HepG2 (cell line): ENCODE data around the gene CNPPD1. TPM values are rescaled to one million over a fixed set of nuclear protein-coding genes. Genes with fewer than 3 reads are reported as not detected.
A peak's percentile ranks its signal among the peaks of the same experiment; 100 is the strongest.

Source experiments
- ATF7 ChIP-seq, 2 experiments: fragments of 450-650 bp in 1 of 2; sonication (generic) in 1 of 2; formaldehyde crosslinking in 1 of 2; IDR thresholded peaks; 2 replicates each; pipeline versions ENCODE4 v1.4.0 to v1.6.1; 2016 to 2020; ENCODE audit warnings: antibody characterized with exemption in 1 of 2, mild to moderate bottlenecking in 1 of 2, missing genetic modification reagents in 1 of 2
- ELK4 ChIP-seq: sonication (generic); formaldehyde crosslinking; IDR thresholded peaks from 2 replicates; pipeline ENCODE4 v1.9.0; 2021; ENCODE audit warnings: missing genetic modification reagents, borderline replicate concordance
- EZH2 ChIP-seq: conservative IDR thresholded peaks from 2 replicates; pipeline ENCODE4 v1.6.1; 2012; ENCODE audit warnings: mild to moderate bottlenecking, low read depth, low read length, moderate library complexity
- FOXM1 ChIP-seq: sonication (generic); formaldehyde crosslinking; IDR thresholded peaks from 2 replicates; pipeline ENCODE4 v1.5.0; 2020; ENCODE audit warnings: missing genetic modification reagents
- GATA4 ChIP-seq: sonication (generic); IDR thresholded peaks from 2 replicates; pipeline ENCODE4 v1.6.1; 2016; ENCODE audit warnings: antibody characterized with exemption, low read depth, borderline replicate concordance
- IRF2 ChIP-seq: IDR thresholded peaks from 2 replicates; pipeline ENCODE4 v1.6.1; 2018; ENCODE audit warnings: missing genetic modification reagents, missing compliant biosample characterization
- IRF9 ChIP-seq: sonication (generic); formaldehyde crosslinking; IDR thresholded peaks from 2 replicates; pipeline ENCODE4 v1.8.0; 2022; ENCODE audit warnings: missing genetic modification reagents, mild to moderate bottlenecking, borderline replicate concordance
- NFKB2 ChIP-seq: sonication (generic); formaldehyde crosslinking; IDR thresholded peaks from 2 replicates; pipeline ENCODE4 v1.4.0; 2020; ENCODE audit warnings: missing genetic modification reagents, borderline replicate concordance
- RARG ChIP-seq: sonication (generic); formaldehyde crosslinking; IDR thresholded peaks from 2 replicates; pipeline ENCODE4 v1.4.0; 2020; ENCODE audit warnings: low read depth, mild to moderate bottlenecking, missing genetic modification reagents
- RFXANK ChIP-seq: IDR thresholded peaks from 2 replicates; pipeline ENCODE4 v1.6.1; 2016
- SETDB1 ChIP-seq: sonication (generic); formaldehyde crosslinking; IDR thresholded peaks from 2 replicates; pipeline ENCODE4 v1.5.1; 2020; ENCODE audit warnings: missing genetic modification reagents, mild to moderate bottlenecking, borderline replicate concordance
- SNAI1 ChIP-seq: sonication (generic); formaldehyde crosslinking; IDR thresholded peaks from 2 replicates; pipeline ENCODE4 v1.5.0; 2020; ENCODE audit warnings: mild to moderate bottlenecking, missing genetic modification reagents, borderline replicate concordance
- SRSF1 ChIP-seq: fragments of 200-400 bp; formaldehyde crosslinking; optimal IDR thresholded peaks from 2 replicates; pipeline ENCODE3; 2017; ENCODE audit warnings: mild to moderate bottlenecking, low read depth, low read length, moderate library complexity
- ZBTB42 ChIP-seq: sonication (generic); formaldehyde crosslinking; IDR thresholded peaks from 2 replicates; pipeline ENCODE4 v1.5.0; 2020; ENCODE audit warnings: mild to moderate bottlenecking, missing genetic modification reagents
- ZFY ChIP-seq: sonication (generic); formaldehyde crosslinking; IDR thresholded peaks from 2 replicates; pipeline ENCODE4 v1.4.0; 2020; ENCODE audit warnings: missing genetic modification reagents
- ZNF251 ChIP-seq: sonication (generic); formaldehyde crosslinking; IDR thresholded peaks from 2 replicates; pipeline ENCODE4 v1.9.0; 2021; ENCODE audit warnings: mild to moderate bottlenecking, missing genetic modification reagents
- ZNF547 ChIP-seq: sonication (generic); formaldehyde crosslinking; IDR thresholded peaks from 2 replicates; pipeline ENCODE4 v1.5.1; 2020; ENCODE audit warnings: mild to moderate bottlenecking, missing genetic modification reagents
- ZSCAN20 ChIP-seq: sonication (generic); formaldehyde crosslinking; IDR thresholded peaks from 2 replicates; pipeline ENCODE4 v1.4.0; 2020; ENCODE audit warnings: missing genetic modification reagents, mild to moderate bottlenecking, borderline replicate concordance
- ZSCAN5A ChIP-seq: sonication (generic); formaldehyde crosslinking; IDR thresholded peaks from 2 replicates; pipeline ENCODE4 v1.8.0; 2022; ENCODE audit warnings: mild to moderate bottlenecking, missing genetic modification reagents, borderline replicate concordance
- polyA plus RNA-seq, 8 experiments: library from polyadenylated mRNA; depleted of rRNA in 3 of 8; stranded (reverse) in 7 of 8; unstranded in 1 of 8; fragments of >200 nt; fragmentation: Illumina TruSeq in 4 of 8; extraction: Trizol in 4 of 8; gene quantifications; 2 replicates each; pipeline versions ENCODE4 v1.2.1 to v1.2.3, GENCODE V29; 2011 to 2016; ENCODE audit warnings: low read depth in 4 of 8, missing spikeins in 1 of 8, mixed read lengths in 1 of 8; ENCODE audit not compliant: insufficient read depth in 1 of 8
- total RNA-seq, 5 experiments: library from RNA; depleted of rRNA; stranded (reverse); fragments of >200 nt; fragmentation: Illumina TruSeq; extraction: Trizol; gene quantifications; 2 replicates each; pipeline ENCODE4 v1.2.3, GENCODE V29; 2016; ENCODE audit warnings: low read depth in 1 of 5
- TF ChIP-seq, protein P1 (sequence below): IDR thresholded peaks from 2 replicates; pipeline ENCODE4 v1.6.1; 2012; ENCODE audit warnings: inconsistent platforms
- TF ChIP-seq, protein P2 (sequence below): sonication (generic); formaldehyde crosslinking; IDR thresholded peaks from 2 replicates; pipeline ENCODE4 v1.8.1; 2023; ENCODE audit warnings: mild to moderate bottlenecking, inconsistent platforms, moderate library complexity, missing genetic modification reagents, borderline replicate concordance
- TF ChIP-seq, protein P3 (sequence below): sonication (generic); formaldehyde crosslinking; IDR thresholded peaks from 2 replicates; pipeline ENCODE4 v1.4.0; 2020; ENCODE audit warnings: missing genetic modification reagents

Gene CNPPD1
- total and polyA plus RNA-seq, 2 of the 13 experiments (the other 11 are each of a cell fraction or from before 2014, with no cell fraction given): 35.5 to 49.4 TPM

DNA sequence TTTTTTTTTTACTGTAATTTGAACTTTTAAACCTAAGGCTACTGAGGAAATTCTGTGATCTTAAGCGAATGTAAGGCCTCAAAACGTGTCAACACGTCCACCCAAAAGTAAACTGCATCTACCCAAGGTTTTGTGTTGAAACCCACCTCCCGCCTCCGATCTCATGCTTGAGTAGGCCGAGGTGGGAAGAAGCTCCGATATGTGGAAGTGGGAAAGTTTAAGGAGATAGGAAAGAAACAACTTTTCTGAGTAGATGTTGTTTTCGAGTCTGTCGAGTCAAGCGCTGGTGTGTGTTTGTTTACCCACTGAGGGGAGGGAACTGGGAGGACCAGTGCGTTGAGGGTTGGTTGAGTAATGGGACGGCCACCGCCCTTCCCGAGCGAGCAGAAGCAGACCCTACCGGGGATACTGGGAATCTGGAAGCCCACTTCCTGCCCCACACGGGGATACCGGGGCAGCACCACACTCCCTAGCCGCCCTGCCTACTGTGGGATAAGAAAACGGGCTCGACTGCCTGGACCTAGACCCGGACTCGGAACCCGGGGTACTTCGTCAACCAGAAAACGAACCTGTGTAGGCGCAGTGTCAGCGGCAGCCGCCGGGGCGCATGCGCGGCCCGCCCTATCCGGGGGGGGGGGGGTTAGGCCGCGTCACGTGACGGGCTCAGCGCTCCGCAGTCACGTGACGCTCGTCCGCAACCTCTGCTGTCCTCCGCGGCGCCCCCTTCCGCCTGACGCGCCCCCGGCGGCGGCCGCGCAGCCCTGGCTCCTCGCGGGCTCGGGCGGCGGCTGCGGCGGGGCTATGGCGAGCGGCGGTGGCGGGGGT lies 1.0 kb upstream of the CNPPD1 start, which contains the start of gene RETREG2 (continued):
- TF ChIP-seq ZSCAN5A (CRISPR knock-in tag) (peak; percentile 17; the same call in 1 of the 2 replicates), ZFY (CRISPR knock-in tag) (peak; percentile 78; the same call in 1 of the 2 replicates), RFXANK (CRISPR knock-in tag) (no peak), SETDB1 (CRISPR knock-in tag) (no peak), SNAI1 (peak; percentile 95), FOXM1 (CRISPR knock-in tag) (no peak), SRSF1 (peak; percentile 80), ATF7 (IDR thresholded peaks at IDR 0.05) (no peak), ATF7 (CRISPR knock-in tag; IDR thresholded peaks at IDR 0.05) (peak; percentile 80; the same call in 1 of the 2 replicates), ZBTB42 (peak; percentile 70; the same call in 1 of the 2 replicates), ZNF251 (CRISPR knock-in tag) (no peak), ELK4 (CRISPR knock-in tag) (0 out of 2 replicates have a peak, but pooled peaks have one; percentile 43), RARG (CRISPR knock-in tag) (no peak; the same call in 1 of the 2 replicates), IRF9 (CRISPR knock-in tag) (peak; percentile 79; the same call in 1 of the 2 replicates), GATA4 (peak; percentile 69; the same call in 1 of the 2 replicates), ZSCAN20 (CRISPR knock-in tag) (no peak; the same call in 1 of the 2 replicates), IRF2 (peak; percentile 80), EZH2 (no peak), NFKB2 (CRISPR knock-in tag) (peak; percentile 76; the same call in 1 of the 2 replicates), ZNF547 (CRISPR knock-in tag) (no peak)
- TF ChIP-seq, protein P1, sequence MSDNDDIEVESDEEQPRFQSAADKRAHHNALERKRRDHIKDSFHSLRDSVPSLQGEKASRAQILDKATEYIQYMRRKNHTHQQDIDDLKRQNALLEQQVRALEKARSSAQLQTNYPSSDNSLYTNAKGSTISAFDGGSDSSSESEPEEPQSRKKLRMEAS: peak; percentile 92
- TF ChIP-seq, protein P2, sequence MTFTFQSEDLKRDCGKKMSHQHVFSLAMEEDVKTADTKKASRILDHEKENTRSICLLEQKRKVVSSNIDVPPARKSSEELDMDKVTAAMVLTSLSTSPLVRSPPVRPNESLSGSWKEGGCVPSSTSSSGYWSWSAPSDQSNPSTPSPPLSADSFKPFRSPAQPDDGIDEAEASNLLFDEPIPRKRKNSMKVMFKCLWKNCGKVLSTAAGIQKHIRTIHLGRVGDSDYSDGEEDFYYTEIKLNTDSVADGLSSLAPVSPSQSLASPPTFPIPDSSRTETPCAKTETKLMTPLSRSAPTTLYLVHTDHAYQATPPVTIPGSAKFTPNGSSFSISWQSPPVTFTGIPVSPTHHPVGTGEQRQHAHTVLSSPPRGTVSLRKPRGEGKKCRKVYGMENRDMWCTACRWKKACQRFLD (CRISPR knock-in tag): peak; percentile 81; the same call in 1 of the 2 replicates
- TF ChIP-seq, protein P3, sequence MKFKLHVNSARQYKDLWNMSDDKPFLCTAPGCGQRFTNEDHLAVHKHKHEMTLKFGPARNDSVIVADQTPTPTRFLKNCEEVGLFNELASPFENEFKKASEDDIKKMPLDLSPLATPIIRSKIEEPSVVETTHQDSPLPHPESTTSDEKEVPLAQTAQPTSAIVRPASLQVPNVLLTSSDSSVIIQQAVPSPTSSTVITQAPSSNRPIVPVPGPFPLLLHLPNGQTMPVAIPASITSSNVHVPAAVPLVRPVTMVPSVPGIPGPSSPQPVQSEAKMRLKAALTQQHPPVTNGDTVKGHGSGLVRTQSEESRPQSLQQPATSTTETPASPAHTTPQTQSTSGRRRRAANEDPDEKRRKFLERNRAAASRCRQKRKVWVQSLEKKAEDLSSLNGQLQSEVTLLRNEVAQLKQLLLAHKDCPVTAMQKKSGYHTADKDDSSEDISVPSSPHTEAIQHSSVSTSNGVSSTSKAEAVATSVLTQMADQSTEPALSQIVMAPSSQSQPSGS (CRISPR knock-in tag): peak; percentile 73
